Mucosa of rectum (tissue), 2 donors: Measurements from ENCODE around the gene TBC1D20.
"Not testable (repeated sequence)": the region's sequence is repeated elsewhere in the genome, so short reads cannot be mapped to it uniquely, and the experiment has no call there.

Experiments used
- H3K27ac ChIP-seq, 2 donors: one replicate each; pipeline ENCODE4 v1.7.0; 2013; ENCODE audit warnings: inconsistent platforms in 2 of 2, low read depth in 2 of 2, low read length in 2 of 2
- H3K27me3 ChIP-seq, 2 donors: one replicate each; pipeline ENCODE4 v1.7.0; 2013; ENCODE audit warnings: low read length in 2 of 2; ENCODE audit not compliant: control insufficient read depth in 2 of 2, insufficient read depth in 2 of 2
- H3K36me3 ChIP-seq, 2 donors: one replicate each; pipeline ENCODE4 v1.7.0; 2013; ENCODE audit warnings: low read length in 2 of 2; ENCODE audit not compliant: control insufficient read depth in 2 of 2, insufficient read depth in 2 of 2
- H3K4me1 ChIP-seq, 2 donors: one replicate each; pipeline ENCODE4 v1.7.0; 2013; ENCODE audit warnings: low read length in 2 of 2, mild to moderate bottlenecking in 1 of 2; ENCODE audit not compliant: control insufficient read depth in 2 of 2, insufficient read depth in 2 of 2
- H3K4me3 ChIP-seq, 2 donors: one replicate each; pipeline ENCODE4 v1.7.0; 2013; ENCODE audit warnings: low read length in 2 of 2
- H3K9ac ChIP-seq, 2 donors: one replicate each; pipeline ENCODE4 v1.7.0; 2013; ENCODE audit warnings: low read length in 2 of 2, low read depth in 1 of 2, mild to moderate bottlenecking in 1 of 2
- H3K9me3 ChIP-seq, 2 donors: one replicate each; pipeline ENCODE4 v1.7.0; 2013; ENCODE audit warnings: low read length in 2 of 2; ENCODE audit not compliant: control insufficient read depth in 2 of 2
- donor health status: healthy.
- donor health status: Normal muscosa, but diverticular disease.

The TBC1D20 gene

DNA sequence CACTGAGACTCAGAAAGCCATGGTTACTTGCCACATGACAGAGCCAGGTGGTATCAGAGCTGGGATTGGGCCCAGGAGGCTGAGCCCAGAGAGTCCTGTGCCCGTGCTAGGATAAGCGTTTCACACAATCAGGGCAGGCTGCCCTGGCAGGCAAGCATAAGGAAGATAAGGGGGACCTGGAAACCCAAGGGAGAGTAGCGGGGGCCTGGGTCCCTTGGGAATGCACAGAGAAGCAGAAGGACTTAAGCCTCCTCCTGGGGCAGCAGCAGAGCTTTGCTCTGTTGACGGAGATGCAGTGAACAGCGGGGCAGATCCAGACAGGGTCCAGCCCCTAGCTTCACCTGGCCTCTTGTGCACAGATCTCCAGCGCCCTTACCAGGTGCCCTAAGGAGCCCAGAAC lies 73.1 kb downstream of the TBC1D20 start:
- no peak overlapping the region for H3K27ac ChIP-seq
- no peaks in the 10 kb centered on the region for H3K27me3 ChIP-seq
- no peak overlapping the region for H3K9ac ChIP-seq
- H3K36me3 ChIP-seq: peaks cover 4 to 27% of the 10 kb centered on the region in 2 donors
- no peaks in the 10 kb centered on the region for H3K4me1 ChIP-seq
- no peaks in the 10 kb centered on the region for H3K9me3 ChIP-seq
- no peak overlapping the region for H3K4me3 ChIP-seq

DNA sequence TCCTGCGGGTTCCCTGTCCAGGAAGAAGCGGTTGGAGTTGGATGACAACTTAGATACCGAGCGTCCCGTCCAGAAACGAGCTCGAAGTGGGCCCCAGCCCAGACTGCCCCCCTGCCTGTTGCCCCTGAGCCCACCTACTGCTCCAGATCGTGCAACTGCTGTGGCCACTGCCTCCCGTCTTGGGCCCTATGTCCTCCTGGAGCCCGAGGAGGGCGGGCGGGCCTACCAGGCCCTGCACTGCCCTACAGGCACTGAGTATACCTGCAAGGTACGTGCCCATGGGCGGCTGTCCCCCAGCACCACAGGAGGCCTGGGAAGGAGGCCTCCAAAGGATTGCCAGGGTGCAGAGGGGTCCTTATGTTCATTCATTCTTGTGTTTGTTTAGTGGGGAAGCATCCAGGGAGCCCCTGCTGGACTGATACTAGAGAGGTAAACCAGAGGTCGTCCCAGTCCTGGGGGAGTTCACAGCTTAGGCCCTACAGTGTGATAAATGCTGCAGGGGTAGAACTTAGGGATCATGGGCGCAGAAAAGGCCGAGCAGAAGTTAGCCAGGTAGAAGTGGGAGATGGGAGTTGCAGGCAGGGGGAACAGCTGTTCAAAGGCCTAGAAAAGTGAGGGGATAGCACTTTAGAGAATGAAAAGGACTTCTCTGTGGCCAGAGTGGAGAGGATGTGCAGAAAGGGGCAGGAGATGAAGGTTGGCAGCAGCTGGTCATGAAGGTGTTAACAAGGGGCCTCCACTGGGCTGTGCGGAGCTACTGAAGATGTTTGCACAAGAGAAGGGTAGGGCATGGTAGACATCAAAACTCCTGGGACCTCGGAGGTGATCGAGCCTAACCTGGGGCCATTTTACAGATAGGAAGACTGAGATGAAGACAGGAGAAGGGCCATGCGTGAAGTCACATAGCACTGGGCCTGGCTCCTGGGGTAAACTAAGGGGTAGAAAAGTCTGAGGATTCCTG lies 74.0 kb downstream of the TBC1D20 start:
- Histone ChIP-seq H3K36me3 (peaks cover 4 to 27% of the 10 kb centered on the region in 2 donors), H3K9ac (no peak overlapping the region), H3K4me3 (no peak overlapping the region), H3K9me3 (no peaks in the 10 kb centered on the region), H3K4me1 (no peaks in the 10 kb centered on the region), H3K27me3 (no peaks in the 10 kb centered on the region), H3K27ac (no peak overlapping the region)

DNA sequence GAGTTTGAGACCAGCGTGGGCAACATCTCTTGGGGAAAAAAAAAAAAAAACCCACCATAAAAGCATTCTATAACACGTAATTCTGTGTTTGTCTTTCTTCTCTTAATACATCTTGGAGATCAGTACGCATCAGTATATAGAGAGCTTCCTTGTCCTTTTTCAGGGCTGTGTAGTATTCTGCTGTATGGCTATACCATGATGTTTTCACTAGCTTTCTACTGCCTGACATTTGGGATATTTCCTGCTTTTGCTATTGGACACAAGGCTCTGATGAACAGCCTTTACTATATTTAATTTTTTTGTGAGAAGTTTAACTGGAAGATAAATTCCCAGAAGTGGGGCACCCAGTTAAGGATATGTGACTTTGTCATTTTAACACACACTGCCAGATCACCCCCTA lies 74.8 kb downstream of the TBC1D20 start:
- H3K9ac ChIP-seq: no peak overlapping the region
- H3K9me3 ChIP-seq: no peaks in the 10 kb centered on the region
- H3K27me3 ChIP-seq: peaks cover 0 to under 1% of the 10 kb centered on the region in 2 donors
- peaks cover 4 to 27% of the 10 kb centered on the region in 2 donors for H3K36me3 ChIP-seq
- no peak overlapping the region for H3K27ac ChIP-seq
- H3K4me3 ChIP-seq: no peak overlapping the region
- no peaks in the 10 kb centered on the region for H3K4me1 ChIP-seq

DNA sequence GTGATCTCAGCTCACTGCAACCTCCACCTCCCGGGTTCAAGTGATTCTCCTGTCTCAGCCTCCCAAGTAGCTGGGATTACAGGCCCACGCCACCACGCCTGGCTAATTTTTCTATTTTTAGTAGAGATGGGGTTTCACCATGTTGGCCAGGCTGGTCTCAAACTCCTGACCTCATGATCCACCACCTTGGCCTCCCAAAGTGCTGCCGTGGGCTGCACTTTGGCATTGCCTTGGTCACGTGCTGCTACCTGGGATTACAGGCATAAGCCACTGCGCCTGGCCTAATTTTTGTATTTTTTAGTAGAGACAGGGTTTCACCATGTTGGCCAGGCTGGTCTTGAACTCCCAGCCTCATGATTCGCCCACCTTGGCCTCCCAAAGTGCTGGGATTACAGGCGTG lies 75.7 kb downstream of the TBC1D20 start:
- not testable (repeated sequence) for H3K9ac ChIP-seq, H3K4me3 ChIP-seq, H3K27me3 ChIP-seq, H3K4me1 ChIP-seq, H3K27ac ChIP-seq, H3K9me3 ChIP-seq
- H3K36me3 ChIP-seq: peaks cover 4 to 24% of the 10 kb centered on the region in 2 donors
